SH-SY5Y (cell line): Measurements from ENCODE around the gene SF3B4.

Experiments
- GATA2 ChIP-seq: IDR thresholded peaks from 2 replicates; pipeline ENCODE4 v1.6.1; 2011; ENCODE audit warnings: mild to moderate bottlenecking, low read depth, low read length
- GATA3 ChIP-seq: IDR thresholded peaks from 2 replicates; pipeline ENCODE4 v1.6.1; 2011; ENCODE audit warnings: low read depth, mild to moderate bottlenecking, low read length, moderate library complexity

DNA sequence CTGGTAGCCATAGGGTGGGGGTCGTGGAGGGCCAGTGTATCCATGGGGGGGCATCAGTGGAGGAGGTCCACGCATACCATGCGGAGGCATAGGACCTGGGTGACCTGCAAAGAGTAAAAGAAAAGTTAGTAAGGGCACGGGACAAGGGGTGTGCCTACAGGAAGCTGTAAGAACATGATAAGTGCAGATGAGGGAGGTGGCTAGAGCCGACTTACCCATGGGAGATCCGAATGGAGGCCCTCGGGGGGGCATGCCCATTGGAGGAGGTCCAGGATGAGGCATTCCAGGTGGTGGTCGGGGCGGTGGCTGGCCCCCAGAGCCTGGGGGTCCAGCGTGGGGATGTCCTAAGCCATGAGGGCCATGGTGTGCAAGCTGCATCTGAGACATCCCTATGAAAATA lies 4.0 kb downstream of the SF3B4 start:
- no peak for TF ChIP-seq GATA2
- TF ChIP-seq GATA3: no peak
